Dendritic cell treated with granulocyte-macrophage colony-stimulating factor and Interleukin-4, amounts not matched to agents 40 ng/mL and 50 ng/mL, for 4 days (primary cell): ENCODE measurements around the gene BICDL1.

Experiments
- H3K27ac Mint-ChIP-seq: one replicate; pipeline ENCODE4 v1.8.0; 2022; ENCODE audit warnings: mild to moderate bottlenecking, mixed read lengths
- H3K27me3 Mint-ChIP-seq: one replicate; pipeline ENCODE4 v1.8.0; 2022; ENCODE audit warnings: mild to moderate bottlenecking, mixed read lengths
- H3K36me3 Mint-ChIP-seq: one replicate; pipeline ENCODE4 v1.8.0; 2022; ENCODE audit warnings: low read depth, mixed read lengths
- H3K4me1 Mint-ChIP-seq: one replicate; pipeline ENCODE4 v1.8.0; 2022; ENCODE audit warnings: low read depth, mixed read lengths
- H3K4me3 Mint-ChIP-seq: one replicate; pipeline ENCODE4 v1.8.0; 2022; ENCODE audit warnings: mild to moderate bottlenecking, moderate library complexity, mixed read lengths
- H3K9me3 Mint-ChIP-seq: one replicate; pipeline ENCODE4 v1.8.0; 2022; ENCODE audit warnings: mixed read lengths
- intact Hi-C: fragments of 100-400 bp; cut with micrococcal nuclease; formaldehyde crosslinking; loops from one replicate; pipeline ENCODE4 v1.15.0; 2022

The BICDL1 gene

GRCh38 chr12:119989731-119990381 is 820 bp downstream of the BICDL1 start:
- Mint-ChIP-seq H3K4me3 (peak overlapping the region; percentile 20), H3K9me3 (no peaks in the 10 kb centered on the region), H3K27ac (no peak overlapping the region), H3K4me1 (peaks cover 6% of the 10 kb centered on the region), H3K36me3 (no peaks in the 10 kb centered on the region), H3K27me3 (peaks cover 74% of the 10 kb centered on the region)
- intact Hi-C loops: no loop called here

GRCh38 chr12:119990382-119990874 is 1.4 kb downstream of the BICDL1 start:
- H3K27me3 Mint-ChIP-seq: peaks cover 71% of the 10 kb centered on the region
- intact Hi-C loops: no loop called here

DNA sequence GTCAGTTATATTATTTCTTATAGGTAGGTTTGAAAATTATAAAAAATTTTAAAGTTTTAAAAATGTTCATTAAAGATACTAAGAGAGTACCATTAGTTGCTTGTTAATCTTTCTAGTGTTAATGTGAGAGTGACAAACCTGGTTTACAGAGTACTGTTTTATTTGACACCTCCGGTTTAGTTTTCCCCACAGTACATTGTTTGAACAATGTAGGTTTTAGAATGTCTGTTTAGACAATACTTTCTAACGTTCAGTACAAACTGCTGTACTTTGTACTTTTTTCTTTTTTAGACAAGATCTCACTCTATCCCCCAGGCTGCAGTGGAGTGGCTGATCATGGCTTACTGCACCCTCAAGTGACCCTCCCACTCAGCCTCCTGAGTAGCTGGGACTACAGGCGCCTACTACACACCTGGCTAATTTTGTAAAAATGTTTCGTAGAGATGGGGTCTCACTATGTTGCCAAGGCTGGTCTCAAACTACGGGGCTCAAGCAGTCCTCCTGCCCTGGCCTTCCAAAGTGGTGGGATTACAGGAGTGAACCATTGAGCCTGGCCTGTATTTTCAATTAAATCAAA is 3.2 kb downstream of the BICDL1 start:
- Mint-ChIP-seq H3K36me3 (no peaks in the 10 kb centered on the region), H3K4me1 (peaks cover 6% of the 10 kb centered on the region), H3K27me3 (peaks cover 66% of the 10 kb centered on the region), H3K4me3 (no peak overlapping the region), H3K27ac (no peak overlapping the region), H3K9me3 (no peaks in the 10 kb centered on the region)
- intact Hi-C loops: no loop called here

More at GRCh38 chr12:119990382-119990874, 1.4 kb downstream of the BICDL1 start:
- no peak overlapping the region for H3K27ac Mint-ChIP-seq
- no peak overlapping the region for H3K4me3 Mint-ChIP-seq
- no peaks in the 10 kb centered on the region for H3K36me3 Mint-ChIP-seq
- no peaks in the 10 kb centered on the region for H3K9me3 Mint-ChIP-seq
- peaks cover 6% of the 10 kb centered on the region for H3K4me1 Mint-ChIP-seq

- Mint-ChIP-seq H3K36me3 (no peaks in the 10 kb centered on the region), H3K27me3 (peaks cover 53% of the 10 kb centered on the region), H3K27ac (no peak overlapping the region), H3K4me1 (no peaks in the 10 kb centered on the region), H3K4me3 (no peak overlapping the region), H3K9me3 (no peaks in the 10 kb centered on the region)
- intact Hi-C loops: no loop called here
Measured at GRCh38 chr12:119994892-119995658, 6.0 kb downstream of the BICDL1 start.

GRCh38 chr12:119996417-119996816 is 7.4 kb downstream of the BICDL1 start:
- peaks cover 42% of the 10 kb centered on the region for H3K27me3 Mint-ChIP-seq
- H3K4me1 Mint-ChIP-seq: no peaks in the 10 kb centered on the region
- no peaks in the 10 kb centered on the region for H3K9me3 Mint-ChIP-seq
- no peak overlapping the region for H3K27ac Mint-ChIP-seq
- intact Hi-C loops: no loop called here
- H3K36me3 Mint-ChIP-seq: no peaks in the 10 kb centered on the region
- no peak overlapping the region for H3K4me3 Mint-ChIP-seq

- Mint-ChIP-seq H3K27ac (no peak overlapping the region), H3K9me3 (no peaks in the 10 kb centered on the region), H3K4me3 (no peak overlapping the region), H3K36me3 (no peaks in the 10 kb centered on the region), H3K4me1 (no peaks in the 10 kb centered on the region), H3K27me3 (peaks cover 28% of the 10 kb centered on the region)
- intact Hi-C loops: no loop called here
Measured at GRCh38 chr12:119998471-119999245, 9.6 kb downstream of the BICDL1 start.

DNA sequence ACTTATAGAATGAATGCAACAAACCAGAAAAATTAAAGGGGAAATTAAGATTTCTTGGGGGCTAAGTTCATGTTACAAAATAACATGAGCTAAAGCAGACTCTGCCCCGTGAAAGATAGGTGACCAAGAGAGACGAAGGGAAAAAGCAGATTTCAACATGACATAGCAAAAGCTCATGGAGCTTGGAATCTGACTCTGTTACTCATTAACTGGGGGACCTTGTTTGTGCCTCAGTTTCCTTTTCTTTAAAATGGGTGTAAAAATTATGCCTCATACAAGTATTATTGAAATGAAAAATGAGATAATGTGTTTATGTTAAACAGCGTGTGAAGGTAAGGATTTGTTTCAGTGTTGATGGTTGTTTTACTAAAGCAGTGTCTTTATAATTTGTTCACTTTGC is 11.5 kb downstream of the BICDL1 start:
- peaks cover 22% of the 10 kb centered on the region for H3K27me3 Mint-ChIP-seq
- intact Hi-C loops: no loop called here
- no peak overlapping the region for H3K4me3 Mint-ChIP-seq
- H3K36me3 Mint-ChIP-seq: no peaks in the 10 kb centered on the region
- no peaks in the 10 kb centered on the region for H3K9me3 Mint-ChIP-seq
- H3K4me1 Mint-ChIP-seq: no peaks in the 10 kb centered on the region
- no peak overlapping the region for H3K27ac Mint-ChIP-seq

GRCh38 chr12:120006258-120006975 is 17.4 kb downstream of the BICDL1 start:
- Mint-ChIP-seq H3K4me1 (no peaks in the 10 kb centered on the region), H3K36me3 (no peaks in the 10 kb centered on the region), H3K4me3 (no peak overlapping the region), H3K27ac (no peak overlapping the region), H3K27me3 (peaks cover 7% of the 10 kb centered on the region), H3K9me3 (no peaks in the 10 kb centered on the region)
- intact Hi-C loops: no loop called here

- peaks cover 7% of the 10 kb centered on the region for H3K27me3 Mint-ChIP-seq
- no peak overlapping the region for H3K4me3 Mint-ChIP-seq
- H3K9me3 Mint-ChIP-seq: no peaks in the 10 kb centered on the region
- H3K36me3 Mint-ChIP-seq: no peaks in the 10 kb centered on the region
- H3K4me1 Mint-ChIP-seq: no peaks in the 10 kb centered on the region
- H3K27ac Mint-ChIP-seq: no peak overlapping the region
- intact Hi-C loops: no loop called here
Measured at GRCh38 chr12:120007272-120007671, 18.2 kb downstream of the BICDL1 start.

- no peak overlapping the region for H3K27ac Mint-ChIP-seq
- H3K4me1 Mint-ChIP-seq: no peaks in the 10 kb centered on the region
- H3K27me3 Mint-ChIP-seq: peaks cover 6% of the 10 kb centered on the region
- intact Hi-C loops: no loop called here
- H3K36me3 Mint-ChIP-seq: no peaks in the 10 kb centered on the region
- H3K9me3 Mint-ChIP-seq: no peaks in the 10 kb centered on the region
- no peak overlapping the region for H3K4me3 Mint-ChIP-seq
Measured at GRCh38 chr12:120010661-120011230, 21.7 kb downstream of the BICDL1 start.

- no peaks in the 10 kb centered on the region for H3K9me3 Mint-ChIP-seq
- no peaks in the 10 kb centered on the region for H3K36me3 Mint-ChIP-seq
Measured at GRCh38 chr12:120012067-120012621, 23.1 kb downstream of the BICDL1 start.

DNA sequence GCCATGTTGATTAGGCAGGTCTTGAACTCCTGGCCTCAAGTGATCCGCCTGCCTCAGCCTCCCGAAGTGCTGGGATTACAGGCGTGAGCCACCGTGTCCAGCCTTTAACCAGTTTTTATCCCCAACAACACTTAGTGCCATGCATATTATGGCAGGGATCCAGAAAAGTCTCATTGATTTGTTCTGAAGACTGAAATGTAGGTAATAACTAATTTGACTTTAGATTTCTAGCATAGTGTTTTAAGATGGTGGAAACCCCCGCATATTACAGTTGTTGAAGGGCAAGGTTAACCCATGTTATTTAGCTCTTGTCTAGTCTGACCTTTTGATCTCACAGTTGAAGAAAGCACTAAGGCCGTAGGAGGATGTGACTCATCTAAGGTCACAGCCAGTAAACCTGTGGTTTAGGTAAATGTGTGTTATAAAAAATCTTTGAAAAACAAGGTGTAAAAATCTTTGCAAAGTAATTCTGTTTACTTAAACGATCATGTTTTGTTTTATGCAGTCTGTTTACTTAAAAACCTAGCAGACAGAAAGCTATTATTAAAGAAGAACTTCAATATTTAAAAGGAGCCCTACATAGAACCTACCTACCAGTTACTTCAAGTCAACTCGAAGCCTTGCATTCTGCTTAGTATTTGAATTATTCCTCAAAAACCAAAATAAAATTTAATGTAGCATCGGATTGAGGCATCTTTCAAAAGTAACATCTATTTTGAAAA is 24.8 kb downstream of the BICDL1 start:
- Mint-ChIP-seq H3K27ac (no peak overlapping the region), H3K4me3 (no peak overlapping the region), H3K9me3 (no peaks in the 10 kb centered on the region), H3K27me3 (peaks cover 3% of the 10 kb centered on the region), H3K36me3 (no peaks in the 10 kb centered on the region), H3K4me1 (no peaks in the 10 kb centered on the region)
- intact Hi-C loops: no loop called here

More at GRCh38 chr12:120012067-120012621, 23.1 kb downstream of the BICDL1 start:
- intact Hi-C loops: no loop called here
- Mint-ChIP-seq H3K4me1 (no peaks in the 10 kb centered on the region), H3K4me3 (no peak overlapping the region), H3K27ac (no peak overlapping the region), H3K27me3 (peaks cover 3% of the 10 kb centered on the region)
